Hematopoietic multipotent progenitor cell treated with erythropoietin and hydrocortisone succinate and interleukin-3 and kit ligand, for 6 days (in vitro differentiated cells): Measurements from ENCODE around the gene DHRS4L2.
A peak's percentile ranks its signal among the peaks of the same experiment; 100 is the strongest.
"Not testable (repeated sequence)": the region's sequence is repeated elsewhere in the genome, so short reads cannot be mapped to it uniquely, and the experiment has no call there.

Experiments used
- DNase-seq: peaks from one replicate; pipeline ENCODE4 v3.0.0-alpha.2; 2015

The DHRS4L2 gene

DNA sequence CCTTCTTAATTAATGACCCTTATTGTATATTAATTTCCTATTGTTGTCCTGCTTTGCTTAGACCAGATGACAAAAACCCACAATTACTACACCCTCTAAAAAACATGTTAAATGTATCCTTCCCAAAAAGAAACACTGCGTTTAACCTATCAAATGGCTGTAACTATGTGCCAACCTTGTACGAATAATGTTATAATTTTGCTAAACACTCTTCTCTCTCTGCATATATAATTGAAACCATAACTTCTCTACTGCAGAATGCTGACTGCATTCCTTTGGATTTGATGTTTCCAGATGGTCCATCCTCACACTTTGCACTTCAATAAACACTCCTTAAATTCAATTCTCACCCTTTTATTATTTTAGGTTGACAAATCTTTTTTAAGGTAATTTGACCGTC, 31.8 kb downstream of the DHRS4L2 start:
- not testable (repeated sequence) for DNase-seq

DNA sequence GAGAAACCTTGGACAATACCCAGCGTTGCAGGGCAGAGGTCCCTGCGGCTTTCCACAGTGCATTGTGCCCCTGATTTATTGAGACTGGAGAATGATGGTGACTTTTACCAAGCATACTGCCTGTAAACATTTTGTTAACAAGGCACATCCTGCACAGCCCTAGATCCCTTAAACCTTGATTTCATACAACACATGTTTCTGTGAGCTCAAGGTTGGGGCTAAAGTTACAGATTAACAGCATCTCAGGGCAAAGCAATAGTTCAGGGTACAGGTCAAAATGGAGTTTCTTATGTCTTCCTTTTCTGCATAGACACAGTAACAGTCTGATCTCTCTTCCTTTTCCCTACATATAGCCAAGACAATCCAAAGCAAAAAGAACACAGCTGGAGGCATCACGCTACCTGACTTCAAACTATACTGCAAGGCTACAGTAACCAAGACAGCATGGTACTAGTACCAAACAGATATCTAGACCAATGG, 36.2 kb downstream of the DHRS4L2 start:
- not testable (repeated sequence) for DNase-seq

DNA sequence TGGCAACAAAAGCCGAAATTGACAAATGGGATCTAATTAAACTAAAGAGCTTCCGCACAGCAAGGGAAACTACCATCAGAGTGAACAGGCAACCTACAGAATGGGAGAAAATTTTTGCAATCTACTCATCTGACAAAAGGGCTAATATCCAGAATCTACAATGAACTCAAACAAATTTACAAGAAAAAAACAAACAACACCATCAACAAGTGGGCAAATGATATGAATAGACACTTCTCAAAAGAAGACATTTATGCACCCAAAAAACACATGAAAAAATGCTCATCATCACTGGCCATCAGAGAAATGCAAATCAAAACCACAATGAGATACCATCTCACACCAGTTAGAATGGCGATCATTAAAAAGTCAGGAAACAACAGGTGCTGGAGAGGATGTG, 41.0 kb downstream of the DHRS4L2 start:
- not testable (repeated sequence) for DNase-seq

DNA sequence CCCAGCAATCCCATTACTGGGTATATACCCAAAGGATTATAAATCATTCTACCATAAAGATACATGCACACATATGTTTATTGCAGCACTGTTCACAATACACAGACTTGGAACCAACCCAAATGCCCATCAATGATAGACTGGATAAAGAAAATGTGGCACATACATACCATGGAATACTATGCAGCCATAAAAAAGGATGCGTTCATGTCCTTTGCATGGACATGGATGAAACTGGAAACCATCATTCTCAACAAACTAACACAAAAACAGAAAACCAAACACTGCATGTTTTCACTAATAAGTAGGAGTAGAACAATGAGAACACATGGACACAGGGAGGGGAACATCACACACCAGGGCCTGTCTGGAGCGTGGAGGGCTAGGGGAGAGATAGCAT, 42.6 kb downstream of the DHRS4L2 start:
- DNase-seq: not testable (repeated sequence)

DNA sequence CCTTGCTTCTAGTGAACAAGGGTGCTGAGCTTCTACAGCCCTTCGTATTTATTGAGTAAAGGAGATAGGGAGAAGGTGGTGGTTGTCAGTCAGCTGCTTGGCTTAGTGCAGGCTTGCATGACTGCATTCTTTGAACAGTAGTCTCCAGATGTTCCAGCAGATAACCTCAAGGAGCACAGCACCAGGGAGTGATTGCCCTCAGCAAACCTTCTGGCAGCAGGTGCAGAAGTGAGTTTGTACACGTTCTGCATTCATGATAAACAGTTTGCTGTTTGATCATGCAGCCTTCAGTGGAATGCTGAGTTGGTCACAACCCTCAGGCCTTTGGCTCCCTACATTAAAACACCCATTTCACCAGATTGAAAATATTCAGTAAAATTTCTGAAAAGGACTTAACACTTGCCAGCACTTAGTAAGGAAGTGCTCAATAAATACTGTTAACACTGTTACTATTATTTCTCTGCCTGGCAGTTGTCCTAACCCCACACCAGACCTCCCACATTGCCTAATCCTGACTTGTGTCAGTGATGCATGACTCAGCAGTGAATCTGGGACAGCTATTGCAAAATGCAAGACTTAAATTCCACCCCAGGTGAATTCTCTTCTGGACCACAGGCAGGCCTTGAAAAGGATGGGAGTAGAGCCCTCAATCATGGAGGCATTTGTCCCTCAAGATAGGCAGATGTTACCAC, 44.1 kb downstream of the DHRS4L2 start:
- peak; percentile 50 for DNase-seq

DNA sequence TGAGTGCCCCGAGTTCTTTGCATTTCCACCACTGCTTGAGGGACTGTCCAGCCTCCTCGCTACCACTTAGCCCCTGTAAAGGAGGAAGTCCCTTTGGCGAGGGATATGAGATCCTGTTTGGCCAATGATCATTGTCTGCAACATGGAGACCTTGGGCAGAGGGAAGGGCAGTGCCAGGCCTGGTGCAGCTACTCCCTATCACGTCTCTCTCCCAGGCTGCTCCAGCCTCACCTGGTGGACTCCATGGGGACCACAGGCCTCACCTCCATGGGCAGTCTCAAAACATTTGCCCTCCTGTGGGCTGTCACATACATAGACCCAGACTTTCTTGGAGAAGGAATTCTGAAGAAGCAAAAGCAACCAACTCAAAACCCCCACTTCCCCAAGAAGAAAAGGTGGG, 47.0 kb downstream of the DHRS4L2 start:
- not testable (repeated sequence) for DNase-seq

DNA sequence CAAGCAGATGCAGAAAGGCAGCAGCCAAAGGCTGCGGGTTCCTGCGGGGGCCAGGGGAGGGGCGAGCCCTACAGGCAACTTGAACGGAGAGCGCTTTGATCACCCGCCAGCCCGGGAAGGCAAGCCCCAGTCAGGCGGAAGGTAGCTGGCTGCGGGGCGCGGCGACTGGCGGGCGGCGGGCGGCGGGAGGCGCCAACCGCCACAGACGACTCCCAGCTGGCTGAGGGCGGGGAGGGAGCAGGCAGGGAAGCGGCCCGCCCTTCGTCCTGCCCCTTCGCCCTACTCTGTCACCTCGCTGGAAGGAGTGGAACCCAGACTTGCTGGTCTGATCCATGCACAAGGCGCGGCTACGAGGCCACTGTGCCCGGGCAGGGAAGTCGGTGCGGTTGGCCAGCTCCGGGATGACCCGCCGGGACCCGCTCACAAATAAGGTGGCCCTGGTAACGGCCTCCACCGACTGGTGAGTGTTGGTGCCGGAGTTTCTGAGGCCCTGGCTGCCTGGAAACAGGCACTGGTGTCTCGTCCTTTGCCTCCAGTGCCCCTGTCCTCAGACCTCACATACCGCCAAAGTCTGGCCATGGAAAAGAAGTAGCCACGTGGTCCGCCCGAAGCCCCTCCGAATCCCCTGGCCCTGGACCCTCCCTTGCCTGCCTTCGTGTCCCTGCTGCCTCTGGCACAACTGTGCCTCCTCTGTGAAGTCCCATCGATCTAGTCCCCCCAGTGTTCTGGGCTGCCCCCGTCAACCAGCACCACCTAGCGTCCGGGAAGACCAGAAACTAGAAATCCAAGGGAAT, 47.6 kb downstream of the DHRS4L2 start:
- DNase-seq: peak; percentile 87

DNA sequence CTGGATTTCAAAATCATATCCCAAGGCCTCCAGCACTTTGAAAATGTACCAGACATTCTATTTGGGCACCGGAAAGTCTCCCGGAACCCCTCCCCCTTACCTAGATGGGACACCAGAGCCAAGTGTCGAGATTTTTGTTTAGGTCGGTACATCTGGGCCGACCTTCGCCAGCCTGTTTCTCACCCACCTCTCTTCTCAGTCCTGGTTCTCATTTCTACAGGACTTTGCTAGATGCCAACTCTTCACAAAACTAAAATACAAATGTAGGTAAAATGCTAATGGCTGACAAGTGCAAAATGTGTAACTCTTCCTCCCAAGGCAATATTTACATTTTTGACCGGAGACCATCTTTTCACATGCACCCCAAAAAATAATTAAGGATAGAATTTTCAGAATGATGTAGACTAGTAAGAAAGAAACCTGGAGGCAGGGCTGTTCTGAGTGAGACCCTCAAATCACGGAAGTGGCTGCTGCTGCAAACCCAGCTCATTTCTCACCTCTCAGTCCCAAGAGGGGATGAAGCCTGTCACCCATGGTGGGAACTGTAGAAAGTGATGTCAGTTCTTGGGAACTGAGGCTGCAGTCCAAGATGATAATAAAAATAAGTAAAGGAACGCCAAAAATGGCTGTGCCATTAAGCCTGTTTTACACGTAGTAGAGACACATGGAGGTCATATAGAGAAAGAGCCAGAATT, 48.4 kb downstream of the DHRS4L2 start:
- not testable (repeated sequence) for DNase-seq

DNA sequence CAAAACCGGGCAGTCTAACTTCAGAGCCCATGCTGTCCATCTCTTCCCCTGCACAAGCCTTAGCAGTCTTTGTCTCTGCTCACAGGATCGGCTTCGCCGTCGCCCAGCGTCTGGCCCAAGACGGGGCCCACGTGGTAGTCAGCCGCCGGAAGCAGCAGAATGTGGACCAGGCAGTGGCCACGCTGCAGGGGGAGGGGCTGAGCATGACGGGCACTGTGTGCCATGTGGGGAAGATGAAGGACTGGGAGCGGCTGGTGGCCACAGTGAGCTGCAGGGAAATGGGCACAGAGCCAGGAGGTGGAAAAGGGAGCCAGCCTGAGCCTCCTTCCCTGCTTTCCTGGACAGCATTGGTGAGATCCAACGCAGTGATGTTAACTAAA, 48.9 kb downstream of the DHRS4L2 start:
- DNase-seq: no peak

DNA sequence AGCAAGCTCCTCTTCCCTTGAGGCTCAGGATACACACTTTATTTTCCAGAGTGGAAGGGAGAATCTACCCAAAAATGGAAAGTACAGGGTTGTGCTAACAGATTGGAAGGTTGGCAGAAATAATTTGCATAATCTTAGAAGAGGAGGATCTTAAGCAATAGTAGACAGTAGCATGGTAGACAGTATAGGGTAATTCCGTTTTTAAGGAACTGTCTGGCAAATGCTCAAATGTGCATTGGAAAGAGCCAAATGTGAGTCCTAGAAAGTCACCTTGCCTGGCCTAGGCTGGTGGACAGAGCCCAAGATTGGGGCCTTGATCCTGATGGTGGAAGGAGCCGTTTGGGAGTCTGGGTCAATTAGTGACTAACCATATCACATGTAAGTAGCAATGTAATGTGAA, 50.0 kb downstream of the DHRS4L2 start:
- no peak for DNase-seq

DNA sequence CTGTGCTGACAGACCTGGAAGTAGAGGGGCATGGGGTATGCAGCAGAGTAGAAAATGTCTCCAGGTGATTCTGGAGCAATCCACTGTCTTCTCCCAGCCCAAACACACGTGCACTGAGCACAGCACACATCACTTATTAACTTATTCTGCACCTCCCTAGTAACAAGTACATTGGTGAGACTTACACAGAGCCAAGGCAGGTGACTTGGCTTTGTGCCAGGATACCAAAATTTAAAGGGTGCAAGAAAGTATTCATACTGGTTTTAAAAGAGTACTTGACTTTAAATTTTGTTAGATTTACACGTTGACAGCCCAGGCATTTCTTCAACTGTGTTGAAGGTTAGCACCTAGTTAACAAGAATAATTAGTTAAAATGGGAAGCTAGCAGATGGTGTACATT, 52.0 kb downstream of the DHRS4L2 start:
- no peak for DNase-seq

DNA sequence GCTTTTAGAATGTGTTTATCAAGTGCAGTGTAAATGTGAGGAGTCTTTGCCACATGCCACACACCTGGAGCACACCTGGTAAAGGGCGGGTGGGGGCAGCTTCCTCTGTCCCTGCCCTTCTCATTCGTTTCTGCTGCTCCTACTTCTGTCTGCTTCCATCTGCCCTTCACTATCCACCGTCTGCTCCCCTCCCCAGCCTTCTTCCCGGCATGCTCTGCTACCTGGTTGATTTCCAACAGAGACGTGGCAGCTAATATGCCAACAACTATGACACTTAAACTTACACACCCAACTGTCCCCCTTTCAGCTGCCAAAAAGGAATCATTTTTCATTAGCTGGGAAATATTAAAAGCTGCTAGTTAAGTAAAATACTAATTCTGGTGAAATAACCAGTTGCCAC, 54.0 kb downstream of the DHRS4L2 start:
- DNase-seq: no peak

DNA sequence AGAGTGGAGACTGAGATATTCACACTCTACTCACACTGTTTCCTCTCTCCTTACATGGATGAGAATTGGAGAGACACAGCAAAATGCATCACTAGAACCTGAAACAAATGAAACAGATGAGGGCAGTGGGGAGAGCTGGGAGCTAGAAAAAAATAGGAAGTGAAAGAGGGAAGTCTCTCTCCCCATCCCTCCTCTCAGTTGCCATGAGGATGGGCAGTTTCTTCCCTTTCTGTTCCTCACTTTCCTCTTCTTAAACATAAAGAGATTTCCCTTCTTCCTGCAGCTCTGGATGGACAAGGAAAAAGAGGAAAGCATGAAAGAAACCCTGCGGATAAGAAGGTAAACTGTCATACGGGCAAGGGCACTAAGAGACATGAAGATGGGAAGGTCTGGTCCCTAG, 60.3 kb downstream of the DHRS4L2 start:
- DNase-seq: not testable (repeated sequence)

DNA sequence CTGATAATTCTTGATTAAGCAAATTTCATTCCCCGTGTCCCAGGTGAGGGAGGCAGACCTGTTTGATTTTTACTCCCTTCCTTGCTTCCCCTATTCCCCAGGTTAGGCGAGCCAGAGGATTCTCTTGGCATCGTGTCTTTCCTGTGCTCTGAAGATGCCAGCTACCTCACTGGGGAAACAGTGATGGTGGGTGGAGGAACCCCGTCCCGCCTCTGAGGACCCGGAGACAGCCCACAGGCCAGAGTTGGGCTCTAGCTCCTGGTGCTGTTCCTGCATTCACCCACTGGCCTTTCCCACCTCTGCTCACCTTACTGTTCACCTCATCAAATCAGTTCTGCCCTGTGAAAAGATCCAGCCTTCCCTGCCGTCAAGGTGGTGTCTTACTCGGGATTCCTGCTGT, 62.0 kb downstream of the DHRS4L2 start:
- DNase-seq: not testable (repeated sequence)

DNA sequence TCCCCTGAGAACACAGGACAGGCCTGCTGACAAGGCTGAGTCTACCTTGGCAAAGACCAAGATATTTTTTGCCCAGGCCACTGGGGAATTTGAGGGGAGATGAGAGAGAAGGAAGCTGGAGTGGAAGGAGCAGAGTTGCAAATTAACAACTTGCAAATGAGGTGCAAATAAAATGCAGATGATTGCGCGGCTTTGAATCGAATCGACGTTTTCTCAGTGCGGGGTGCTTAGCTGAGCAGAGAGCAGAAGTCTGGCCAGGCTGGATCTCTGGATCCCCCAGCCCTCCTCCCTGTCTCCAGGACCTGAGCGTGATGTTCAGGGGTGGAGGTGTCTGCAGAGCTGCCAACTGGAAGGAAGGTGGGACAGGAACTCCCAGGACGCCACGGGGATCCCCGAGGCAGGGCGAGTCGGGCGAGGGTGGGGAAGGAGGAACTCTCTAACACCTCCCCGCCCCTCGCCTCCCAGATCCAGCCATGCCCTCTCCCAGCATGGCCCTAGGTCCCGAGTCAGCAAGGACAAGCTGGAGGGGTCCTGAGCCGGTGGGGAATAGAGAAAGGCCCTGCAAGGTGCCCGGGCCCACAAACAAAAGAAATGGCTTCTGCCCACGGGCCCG, 62.6 kb downstream of the DHRS4L2 start:
- no peak for DNase-seq

DNA sequence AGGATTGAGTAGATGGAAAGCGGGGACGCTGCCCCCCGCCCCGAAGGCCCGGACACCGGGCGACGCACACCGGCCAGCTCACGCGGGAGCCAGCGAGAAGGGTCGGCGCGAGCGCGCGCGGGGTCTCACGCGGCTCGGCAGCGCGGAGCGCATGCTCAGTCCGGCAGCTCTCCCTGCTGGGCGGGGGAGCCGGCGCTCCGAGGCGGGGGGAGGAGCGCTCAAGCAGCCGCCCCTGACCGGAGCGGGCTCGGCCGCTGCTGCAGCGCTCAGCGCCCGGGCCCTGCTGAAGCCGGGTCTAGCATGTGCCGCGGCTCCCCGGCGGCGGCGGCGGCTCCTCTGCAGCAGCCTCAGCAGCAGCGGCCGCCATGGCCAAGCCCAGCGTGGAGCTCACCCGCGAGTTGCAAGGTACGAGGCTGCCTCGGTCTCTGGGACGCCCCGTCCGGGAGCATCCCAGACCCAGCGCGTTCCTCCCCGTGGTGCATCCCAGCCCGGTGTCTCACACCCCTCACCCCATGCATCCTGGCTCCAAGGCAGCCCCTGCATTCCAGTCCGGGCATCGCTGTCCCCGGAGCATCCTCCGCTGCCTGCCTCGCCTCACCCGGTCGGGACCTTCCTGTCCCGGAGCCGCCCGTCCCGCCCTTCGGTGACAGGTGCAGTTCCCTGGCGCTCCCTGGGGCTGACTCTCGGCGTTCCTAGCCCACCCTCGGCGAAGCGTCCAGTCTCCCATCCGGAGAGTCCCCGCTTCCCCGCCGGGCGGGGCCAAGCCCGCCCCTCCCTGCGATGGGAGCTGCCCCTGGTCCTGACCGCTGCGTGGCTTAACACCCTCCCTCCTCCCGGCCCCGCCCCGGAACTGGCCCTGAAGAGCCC, 63.3 kb downstream of the DHRS4L2 start, which contains the start of gene CARMIL3:
CARMIL3 (plus strand) TSS at position 221 of the 867 bp plus-strand sequence; CDS start at position 366, 145 bp downstream.
- DNase-seq: peak; percentile 69

DNA sequence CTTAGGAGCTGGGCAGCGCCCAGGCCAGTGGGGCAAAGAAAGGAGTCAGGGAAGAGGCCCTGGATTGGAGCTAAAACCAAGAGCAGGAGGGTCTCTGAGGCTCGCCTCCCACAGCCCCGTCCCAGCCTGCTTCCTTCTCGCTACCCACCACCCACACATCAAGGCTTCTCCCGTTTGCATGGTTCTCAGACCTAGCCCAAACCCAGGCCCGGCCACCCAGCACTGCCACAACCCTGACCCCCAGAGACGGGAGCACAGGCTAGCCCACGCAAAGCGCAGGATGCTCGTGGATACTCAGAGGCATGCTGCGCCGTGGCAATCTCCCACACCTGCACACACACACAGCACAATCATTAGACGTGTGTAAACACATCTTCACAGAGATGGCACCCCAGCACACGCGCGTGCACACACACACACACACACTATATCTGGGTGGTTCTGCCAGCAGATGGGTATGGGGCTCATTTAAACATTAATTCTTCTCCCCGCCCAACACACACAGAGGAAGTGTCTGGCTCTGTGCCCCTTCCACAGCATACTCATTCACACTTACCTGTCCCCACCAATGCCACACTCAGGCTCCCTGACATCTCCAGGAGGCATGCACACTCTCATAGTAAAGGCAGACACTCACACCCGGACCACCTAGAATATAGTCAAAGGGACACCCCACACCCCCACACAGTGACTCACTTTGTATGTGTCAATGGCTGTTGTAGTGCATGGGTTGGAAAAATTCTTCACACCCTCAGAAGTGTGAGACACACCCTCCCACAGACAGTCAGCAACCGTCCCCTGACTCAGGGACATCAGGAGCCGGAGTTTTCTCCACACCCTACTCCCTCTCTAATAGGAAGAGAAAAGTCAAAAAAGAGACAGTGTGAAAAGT, 64.2 kb downstream of the DHRS4L2 start:
- no peak for DNase-seq

DNA sequence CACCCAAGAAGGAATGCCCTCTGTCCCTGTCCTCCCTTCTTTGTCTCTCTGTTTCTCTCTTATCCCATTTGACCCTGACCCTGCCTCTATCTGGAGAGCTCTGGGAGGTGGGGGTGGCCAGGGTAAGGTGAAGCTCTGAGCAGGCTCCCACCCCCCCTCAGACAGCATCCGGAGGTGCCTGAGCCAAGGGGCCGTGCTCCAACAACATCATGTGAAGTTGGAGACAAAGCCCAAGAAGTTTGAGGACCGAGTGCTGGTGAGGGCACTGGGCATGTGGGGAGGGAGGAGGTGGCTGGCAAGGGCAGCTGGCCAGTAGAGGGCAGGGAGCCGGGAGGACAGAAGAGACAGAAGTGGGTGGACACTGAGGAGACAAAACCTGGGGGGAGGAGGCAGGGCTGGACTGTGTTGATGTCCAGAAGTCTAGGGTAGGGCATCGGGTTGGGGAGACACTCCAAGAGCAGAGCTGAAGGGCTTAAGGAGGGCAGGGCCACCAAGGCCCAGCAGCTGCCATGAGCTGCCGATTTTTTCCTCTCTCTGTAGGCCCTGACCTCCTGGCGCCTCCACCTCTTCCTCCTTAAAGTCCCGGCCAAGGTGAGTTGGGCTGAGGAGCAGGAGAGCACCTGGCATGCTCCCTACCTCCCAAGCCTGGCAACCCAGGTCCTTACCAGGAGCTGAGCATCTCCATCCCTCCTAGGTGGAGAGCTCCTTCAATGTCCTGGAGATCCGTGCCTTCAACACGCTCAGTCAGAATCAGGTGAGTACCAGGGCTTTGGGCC, 65.0 kb downstream of the DHRS4L2 start:
- no peak for DNase-seq

DNA sequence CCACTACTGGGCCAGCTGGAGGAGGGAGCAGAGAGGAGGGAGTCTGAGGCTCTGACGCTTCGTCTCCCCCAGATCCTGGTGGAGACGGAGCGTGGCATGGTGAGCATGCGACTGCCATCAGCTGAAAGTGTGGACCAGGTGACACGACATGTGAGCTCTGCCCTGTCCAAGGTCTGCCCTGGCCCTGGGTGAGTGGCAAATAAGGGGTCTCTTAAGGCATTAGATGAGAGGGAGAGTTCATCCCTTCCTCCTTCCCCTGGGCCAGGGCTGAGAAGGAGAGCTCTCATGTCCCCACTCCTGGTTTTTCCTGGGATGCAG, 65.6 kb downstream of the DHRS4L2 start:
- DNase-seq: no peak

DNA sequence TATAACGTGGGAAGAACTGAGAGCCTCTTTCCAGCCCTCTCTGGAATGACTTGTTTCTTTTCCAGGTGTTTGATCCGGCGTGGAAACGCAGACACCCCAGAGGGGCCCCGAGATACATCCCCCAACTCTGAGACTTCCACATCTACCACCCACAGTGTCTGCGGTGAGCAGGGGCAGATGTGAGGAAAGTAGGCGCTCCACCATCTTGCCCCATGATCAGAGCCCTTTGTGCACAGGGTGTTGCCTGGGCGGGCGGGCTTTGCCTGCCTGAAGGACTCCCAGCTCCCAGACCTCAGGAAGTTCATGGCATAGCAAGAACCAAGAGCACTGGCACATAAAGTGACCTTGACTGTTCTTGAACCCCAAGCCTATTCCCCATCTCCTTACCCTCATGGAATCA, 65.9 kb downstream of the DHRS4L2 start:
- no peak for DNase-seq
